ENCODE data around the gene ZNF581.

DNA sequence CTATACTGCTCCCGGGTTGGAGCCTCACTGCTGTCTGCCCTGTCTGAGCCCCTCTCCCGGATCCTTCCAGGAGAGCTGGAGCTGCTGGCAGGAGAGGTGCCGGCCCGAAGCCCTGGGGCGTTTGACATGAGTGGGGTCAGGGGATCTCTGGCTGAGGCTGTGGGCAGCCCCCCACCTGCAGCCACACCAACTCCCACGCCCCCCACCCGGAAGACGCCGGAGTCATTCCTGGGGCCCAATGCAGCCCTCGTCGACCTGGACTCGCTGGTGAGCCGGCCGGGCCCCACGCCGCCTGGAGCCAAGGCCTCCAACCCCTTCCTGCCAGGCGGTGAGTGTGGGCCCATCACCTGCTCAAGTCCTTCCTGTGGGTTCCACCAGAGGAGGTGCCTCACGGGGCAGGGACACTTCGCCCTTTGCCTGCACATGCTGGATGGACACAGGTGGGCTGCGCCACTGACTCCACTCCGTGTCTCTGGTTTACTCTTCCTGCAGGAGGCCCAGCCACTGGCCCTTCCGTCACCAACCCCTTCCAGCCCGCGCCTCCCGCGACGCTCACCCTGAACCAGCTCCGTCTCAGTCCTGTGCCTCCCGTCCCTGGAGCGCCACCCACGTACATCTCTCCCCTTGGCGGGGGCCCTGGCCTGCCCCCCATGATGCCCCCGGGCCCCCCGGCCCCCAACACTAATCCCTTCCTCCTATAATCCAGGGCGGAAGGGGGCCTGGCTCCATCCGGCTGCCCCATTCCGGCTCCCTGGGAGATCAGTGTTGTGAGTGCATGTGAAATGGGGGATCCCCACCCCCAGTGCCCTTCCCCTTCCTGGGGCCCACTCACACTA is 51.4 kb downstream of the ZNF581 start:
- TF ChIP-seq, protein P1, sequence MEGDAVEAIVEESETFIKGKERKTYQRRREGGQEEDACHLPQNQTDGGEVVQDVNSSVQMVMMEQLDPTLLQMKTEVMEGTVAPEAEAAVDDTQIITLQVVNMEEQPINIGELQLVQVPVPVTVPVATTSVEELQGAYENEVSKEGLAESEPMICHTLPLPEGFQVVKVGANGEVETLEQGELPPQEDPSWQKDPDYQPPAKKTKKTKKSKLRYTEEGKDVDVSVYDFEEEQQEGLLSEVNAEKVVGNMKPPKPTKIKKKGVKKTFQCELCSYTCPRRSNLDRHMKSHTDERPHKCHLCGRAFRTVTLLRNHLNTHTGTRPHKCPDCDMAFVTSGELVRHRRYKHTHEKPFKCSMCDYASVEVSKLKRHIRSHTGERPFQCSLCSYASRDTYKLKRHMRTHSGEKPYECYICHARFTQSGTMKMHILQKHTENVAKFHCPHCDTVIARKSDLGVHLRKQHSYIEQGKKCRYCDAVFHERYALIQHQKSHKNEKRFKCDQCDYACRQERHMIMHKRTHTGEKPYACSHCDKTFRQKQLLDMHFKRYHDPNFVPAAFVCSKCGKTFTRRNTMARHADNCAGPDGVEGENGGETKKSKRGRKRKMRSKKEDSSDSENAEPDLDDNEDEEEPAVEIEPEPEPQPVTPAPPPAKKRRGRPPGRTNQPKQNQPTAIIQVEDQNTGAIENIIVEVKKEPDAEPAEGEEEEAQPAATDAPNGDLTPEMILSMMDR (conservative IDR thresholded peaks at IDR 0.05; ENCODE audit: low read depth, low read length), result no peak
- TF ChIP-seq EZH2phosphoT487 (IDR thresholded peaks at IDR 0.05; ENCODE audit: borderline replicate concordance, low read length) (no peak), EZH2 (IDR thresholded peaks at IDR 0.05; ENCODE audit: low read length, unreplicated experiment) (no peak)
